Breast epithelium (tissue), 4 donors: ENCODE measurements around the gene MYRF. TPM values are rescaled to one million over a fixed set of nuclear protein-coding genes. Genes with fewer than 3 reads are reported as not detected.
A peak's percentile ranks its signal among the peaks of the same experiment; 100 is the strongest.

Experiments used
- DNase-seq, 2 donors: peaks; one replicate each; pipeline ENCODE4 v3.0.0-alpha.2; 2019; ENCODE audit warnings: low spot score in 2 of 2
- H3K27ac ChIP-seq, 2 donors: fragments of 200-600 bp; sonication (generic) in 1 of 2; one replicate each; pipeline ENCODE4 v1.5.1; 2016 to 2019; ENCODE audit warnings: mild to moderate bottlenecking in 1 of 2
- H3K27me3 ChIP-seq, 2 donors: fragments of 200-600 bp; sonication (generic) in 1 of 2; one replicate each; pipeline versions ENCODE4 v1.5.1 to v1.6.0; 2017 to 2019; ENCODE audit warnings: control low read depth in 1 of 2, mild to moderate bottlenecking in 1 of 2
- H3K36me3 ChIP-seq: fragments of 200-600 bp; one replicate; pipeline ENCODE4 v1.5.1; 2019
- H3K4me1 ChIP-seq, 2 donors: fragments of 200-600 bp; sonication (generic); one replicate each; pipeline ENCODE4 v1.5.1; 2016 to 2019; ENCODE audit warnings: control low read depth in 1 of 2
- H3K4me3 ChIP-seq, 3 donors: fragments of 200-600 bp; sonication (generic); 1 replicate in 2 of 3; 2 replicates in 1 of 3; pipeline ENCODE4 v1.5.1; 2016 to 2019; ENCODE audit warnings: mild to moderate bottlenecking in 3 of 3, moderate library complexity in 2 of 3
- H3K9me3 ChIP-seq, 2 donors: fragments of 200-600 bp; sonication (generic) in 1 of 2; one replicate each; pipeline ENCODE4 v1.5.1; 2016 to 2019; ENCODE audit warnings: control low read depth in 1 of 2
- CTCF ChIP-seq, 3 donors: fragments of 450-650 bp; IDR thresholded peaks; one replicate each; pipeline ENCODE4 v1.5.1; 2016 to 2017; ENCODE audit warnings: antibody characterized with exemption in 3 of 3, mild to moderate bottlenecking in 3 of 3, moderate library complexity in 3 of 3
- POLR2A ChIP-seq: fragments of 450-650 bp; IDR thresholded peaks from one replicate; pipeline ENCODE4 v1.6.1; 2016; ENCODE audit warnings: antibody characterized with exemption, mild to moderate bottlenecking, moderate library complexity
- POLR2AphosphoS5 ChIP-seq, 3 donors: sonication (generic); formaldehyde crosslinking; IDR thresholded peaks; one replicate each; pipeline ENCODE4 v1.6.1; 2017; ENCODE audit warnings: antibody characterized with exemption in 3 of 3
- intact Hi-C: fragments of 100-400 bp; cut with DNase I; formaldehyde crosslinking; loops from one replicate; pipeline ENCODE4 v1.15.1; 2023; ENCODE audit warnings: low total_unique reads
- total RNA-seq, 3 donors: library from RNA; depleted of rRNA; stranded (reverse); fragments of >200 nt; gene quantifications; one replicate each; pipeline ENCODE4 v1.1.0, GENCODE V29; 2016

Gene MYRF
- total RNA-seq, 3 donors from 2014 or later: 0.32 to 6.9 (median 0.66) TPM

GRCh38 chr11:61752925-61753521 is 587 bp downstream of the MYRF start:
- intact Hi-C loops: no loop called here
- H3K36me3 ChIP-seq: no peaks in the 10 kb centered on the region
- no peak overlapping the region for H3K27ac ChIP-seq
- H3K9me3 ChIP-seq: no peaks in the 10 kb centered on the region
- no peaks in the 10 kb centered on the region for H3K4me1 ChIP-seq
- H3K4me3 ChIP-seq: peak overlapping the region; percentile 41 to 73 (median 53)
- no peak for DNase-seq
- TF ChIP-seq POLR2AphosphoS5 (IDR thresholded peaks at IDR 0.05) (no peak), POLR2A (no peak), CTCF (IDR thresholded peaks at IDR 0.05) (no peak)
- no peaks in the 10 kb centered on the region for H3K27me3 ChIP-seq

GRCh38 chr11:61753672-61754071 is 1.2 kb downstream of the MYRF start:
- no peaks in the 10 kb centered on the region for H3K27me3 ChIP-seq
- DNase-seq: no peak
- intact Hi-C loops: no loop called here
- TF ChIP-seq POLR2A: no peak
- TF ChIP-seq POLR2AphosphoS5 (IDR thresholded peaks at IDR 0.05): no peak
- TF ChIP-seq CTCF (IDR thresholded peaks at IDR 0.05): no peak
- H3K4me3 ChIP-seq: no peak overlapping the region
- H3K36me3 ChIP-seq: no peaks in the 10 kb centered on the region
- H3K27ac ChIP-seq: no peak overlapping the region
- H3K4me1 ChIP-seq: no peaks in the 10 kb centered on the region
- H3K9me3 ChIP-seq: no peaks in the 10 kb centered on the region

- no peak for DNase-seq
- TF ChIP-seq CTCF (IDR thresholded peaks at IDR 0.05): no peak
- TF ChIP-seq POLR2A: no peak
- TF ChIP-seq POLR2AphosphoS5 (IDR thresholded peaks at IDR 0.05): no peak
- Histone ChIP-seq H3K36me3 (no peaks in the 10 kb centered on the region), H3K27ac (no peak overlapping the region), H3K27me3 (no peaks in the 10 kb centered on the region), H3K4me1 (no peaks in the 10 kb centered on the region), H3K9me3 (no peaks in the 10 kb centered on the region), H3K4me3 (no peak overlapping the region)
- intact Hi-C loops: no loop called here
Measured at GRCh38 chr11:61754534-61755482, 2.4 kb downstream of the MYRF start.

GRCh38 chr11:61756147-61756451 is 3.7 kb downstream of the MYRF start:
- TF ChIP-seq POLR2AphosphoS5 (IDR thresholded peaks at IDR 0.05): no peak
- no peak for TF ChIP-seq POLR2A
- no peak for TF ChIP-seq CTCF (IDR thresholded peaks at IDR 0.05)
- no peaks in the 10 kb centered on the region for H3K9me3 ChIP-seq
- no peaks in the 10 kb centered on the region for H3K36me3 ChIP-seq
- no peaks in the 10 kb centered on the region for H3K27me3 ChIP-seq
- no peaks in the 10 kb centered on the region for H3K4me1 ChIP-seq
- intact Hi-C loops: no loop called here
- no peak overlapping the region for H3K27ac ChIP-seq
- H3K4me3 ChIP-seq: no peak overlapping the region
- no peak for DNase-seq
